ENCODE data around the gene TEX53.
A peak's percentile ranks its signal among the peaks of the same experiment; 100 is the strongest.

Gene TEX53

GRCh38 chr9:114611516-114612271 is 45.9 kb downstream of the TEX53 start:
- Histone ChIP-seq H3K27ac (replicated peaks) (peak overlapping the region; percentile 49), H3K4me3 (replicated peaks; ENCODE audit: insufficient read depth, low read length) (peak overlapping the region; percentile 58), H3K27me3 (ENCODE audit: insufficient read depth, poor library complexity, severe bottlenecking) (no peaks in the 10 kb centered on the region)
- TF ChIP-seq, protein P1, sequence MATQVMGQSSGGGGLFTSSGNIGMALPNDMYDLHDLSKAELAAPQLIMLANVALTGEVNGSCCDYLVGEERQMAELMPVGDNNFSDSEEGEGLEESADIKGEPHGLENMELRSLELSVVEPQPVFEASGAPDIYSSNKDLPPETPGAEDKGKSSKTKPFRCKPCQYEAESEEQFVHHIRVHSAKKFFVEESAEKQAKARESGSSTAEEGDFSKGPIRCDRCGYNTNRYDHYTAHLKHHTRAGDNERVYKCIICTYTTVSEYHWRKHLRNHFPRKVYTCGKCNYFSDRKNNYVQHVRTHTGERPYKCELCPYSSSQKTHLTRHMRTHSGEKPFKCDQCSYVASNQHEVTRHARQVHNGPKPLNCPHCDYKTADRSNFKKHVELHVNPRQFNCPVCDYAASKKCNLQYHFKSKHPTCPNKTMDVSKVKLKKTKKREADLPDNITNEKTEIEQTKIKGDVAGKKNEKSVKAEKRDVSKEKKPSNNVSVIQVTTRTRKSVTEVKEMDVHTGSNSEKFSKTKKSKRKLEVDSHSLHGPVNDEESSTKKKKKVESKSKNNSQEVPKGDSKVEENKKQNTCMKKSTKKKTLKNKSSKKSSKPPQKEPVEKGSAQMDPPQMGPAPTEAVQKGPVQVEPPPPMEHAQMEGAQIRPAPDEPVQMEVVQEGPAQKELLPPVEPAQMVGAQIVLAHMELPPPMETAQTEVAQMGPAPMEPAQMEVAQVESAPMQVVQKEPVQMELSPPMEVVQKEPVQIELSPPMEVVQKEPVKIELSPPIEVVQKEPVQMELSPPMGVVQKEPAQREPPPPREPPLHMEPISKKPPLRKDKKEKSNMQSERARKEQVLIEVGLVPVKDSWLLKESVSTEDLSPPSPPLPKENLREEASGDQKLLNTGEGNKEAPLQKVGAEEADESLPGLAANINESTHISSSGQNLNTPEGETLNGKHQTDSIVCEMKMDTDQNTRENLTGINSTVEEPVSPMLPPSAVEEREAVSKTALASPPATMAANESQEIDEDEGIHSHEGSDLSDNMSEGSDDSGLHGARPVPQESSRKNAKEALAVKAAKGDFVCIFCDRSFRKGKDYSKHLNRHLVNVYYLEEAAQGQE (IDR thresholded peaks at IDR 0.05; ENCODE audit: insufficient replicate concordance, low read depth): no peak
- TF ChIP-seq POLR2AphosphoS5 (IDR thresholded peaks at IDR 0.05; ENCODE audit: low read depth): no peak
- no peak for TF ChIP-seq GABPA (IDR thresholded peaks at IDR 0.05; ENCODE audit: low read depth)
- TF ChIP-seq, protein P2, sequence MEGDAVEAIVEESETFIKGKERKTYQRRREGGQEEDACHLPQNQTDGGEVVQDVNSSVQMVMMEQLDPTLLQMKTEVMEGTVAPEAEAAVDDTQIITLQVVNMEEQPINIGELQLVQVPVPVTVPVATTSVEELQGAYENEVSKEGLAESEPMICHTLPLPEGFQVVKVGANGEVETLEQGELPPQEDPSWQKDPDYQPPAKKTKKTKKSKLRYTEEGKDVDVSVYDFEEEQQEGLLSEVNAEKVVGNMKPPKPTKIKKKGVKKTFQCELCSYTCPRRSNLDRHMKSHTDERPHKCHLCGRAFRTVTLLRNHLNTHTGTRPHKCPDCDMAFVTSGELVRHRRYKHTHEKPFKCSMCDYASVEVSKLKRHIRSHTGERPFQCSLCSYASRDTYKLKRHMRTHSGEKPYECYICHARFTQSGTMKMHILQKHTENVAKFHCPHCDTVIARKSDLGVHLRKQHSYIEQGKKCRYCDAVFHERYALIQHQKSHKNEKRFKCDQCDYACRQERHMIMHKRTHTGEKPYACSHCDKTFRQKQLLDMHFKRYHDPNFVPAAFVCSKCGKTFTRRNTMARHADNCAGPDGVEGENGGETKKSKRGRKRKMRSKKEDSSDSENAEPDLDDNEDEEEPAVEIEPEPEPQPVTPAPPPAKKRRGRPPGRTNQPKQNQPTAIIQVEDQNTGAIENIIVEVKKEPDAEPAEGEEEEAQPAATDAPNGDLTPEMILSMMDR (IDR thresholded peaks at IDR 0.05; ENCODE audit: insufficient read depth, low read length): no peak
- no peak for TF ChIP-seq SPI1 (IDR thresholded peaks at IDR 0.05; ENCODE audit: borderline replicate concordance, low read depth)
- DNase-seq (ENCODE audit: low read depth in 1 of 2, low spot score in 1 of 2): peak; percentile 80 to 85

DNA sequence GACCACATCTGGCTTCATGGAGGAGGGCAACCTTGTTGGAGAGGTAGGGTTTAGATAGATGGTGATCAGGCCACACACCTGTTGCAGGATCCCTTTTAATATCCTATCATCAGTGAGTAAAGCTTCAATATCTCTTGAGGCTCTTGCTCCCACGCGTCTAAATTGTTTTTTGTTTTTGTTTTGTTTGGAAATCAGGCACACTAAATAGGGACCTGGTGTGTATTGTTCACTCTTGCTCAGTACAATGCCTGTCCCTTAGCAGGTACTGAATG is 49.1 kb downstream of the TEX53 start:
- TF ChIP-seq, protein P2 (IDR thresholded peaks at IDR 0.05; ENCODE audit: insufficient read depth, low read length): no peak
- TF ChIP-seq GABPA (IDR thresholded peaks at IDR 0.05; ENCODE audit: low read depth): no peak
- TF ChIP-seq SPI1 (IDR thresholded peaks at IDR 0.05; ENCODE audit: borderline replicate concordance, low read depth): no peak
- TF ChIP-seq, protein P1 (IDR thresholded peaks at IDR 0.05; ENCODE audit: insufficient replicate concordance, low read depth): no peak
- TF ChIP-seq POLR2AphosphoS5 (IDR thresholded peaks at IDR 0.05; ENCODE audit: low read depth): no peak
- DNase-seq (ENCODE audit: low read depth in 1 of 2, low spot score in 1 of 2): no peak
- Histone ChIP-seq H3K4me3 (replicated peaks; ENCODE audit: insufficient read depth, low read length) (no peak overlapping the region), H3K27ac (replicated peaks) (no peak overlapping the region), H3K27me3 (ENCODE audit: insufficient read depth, poor library complexity, severe bottlenecking) (no peaks in the 10 kb centered on the region)

- DNase-seq (ENCODE audit: low read depth in 1 of 2, low spot score in 1 of 2): no peak
- H3K4me3 ChIP-seq (replicated peaks; ENCODE audit: insufficient read depth, low read length): no peak overlapping the region
- TF ChIP-seq, protein P1 (IDR thresholded peaks at IDR 0.05; ENCODE audit: insufficient replicate concordance, low read depth): no peak
- TF ChIP-seq GABPA (IDR thresholded peaks at IDR 0.05; ENCODE audit: low read depth) (no peak), SPI1 (IDR thresholded peaks at IDR 0.05; ENCODE audit: borderline replicate concordance, low read depth) (no peak), POLR2AphosphoS5 (IDR thresholded peaks at IDR 0.05; ENCODE audit: low read depth) (no peak)
- TF ChIP-seq, protein P2 (IDR thresholded peaks at IDR 0.05; ENCODE audit: insufficient read depth, low read length): no peak
- no peak overlapping the region for H3K27ac ChIP-seq (replicated peaks)
- no peaks in the 10 kb centered on the region for H3K27me3 ChIP-seq (ENCODE audit: insufficient read depth, poor library complexity, severe bottlenecking)
These were observed 49.7 kb downstream of the TEX53 start for GRCh38 chr9:114607671-114608524.

Data from HL-60 (cell line).